Testis (tissue), 2 donors: Measurements from ENCODE around the gene ESR2.

Source experiments
- POLR2A ChIP-seq: fragments of 450-650 bp; IDR thresholded peaks from one replicate; pipeline ENCODE4 v1.6.1; 2017; ENCODE audit warnings: antibody characterized with exemption, mild to moderate bottlenecking, moderate library complexity
- TF ChIP-seq, protein P1 (sequence below), 3 experiments: fragments of 450-650 bp in 2 of 3; fragments of 200-600 bp in 1 of 3; sonication (generic) in 1 of 3; IDR thresholded peaks; one replicate each; pipeline ENCODE4 v1.5.1; 2016 to 2019; ENCODE audit warnings: antibody characterized with exemption in 3 of 3, mild to moderate bottlenecking in 2 of 3, moderate library complexity in 1 of 3

DNA sequence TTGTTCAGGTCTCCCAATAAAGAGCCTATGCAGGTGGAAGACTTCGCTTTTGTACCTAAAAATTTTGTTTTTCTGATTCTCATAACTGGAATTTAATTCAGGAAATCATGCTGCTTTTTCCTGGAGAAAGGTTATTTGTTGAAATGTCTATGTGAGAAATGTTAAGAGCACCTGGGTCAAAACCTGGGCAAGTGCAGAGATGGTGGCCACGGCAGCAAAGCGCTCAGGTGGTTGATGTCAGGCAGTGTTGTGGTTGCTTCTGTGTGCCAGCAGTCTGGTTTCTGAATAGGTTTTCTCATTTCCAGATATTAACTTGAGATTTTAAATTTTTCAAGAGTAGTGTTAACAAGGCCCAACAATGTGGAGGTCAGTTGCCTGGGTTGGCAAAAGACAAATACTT, 96.2 kb downstream of the ESR2 start:
- TF ChIP-seq, protein P1, sequence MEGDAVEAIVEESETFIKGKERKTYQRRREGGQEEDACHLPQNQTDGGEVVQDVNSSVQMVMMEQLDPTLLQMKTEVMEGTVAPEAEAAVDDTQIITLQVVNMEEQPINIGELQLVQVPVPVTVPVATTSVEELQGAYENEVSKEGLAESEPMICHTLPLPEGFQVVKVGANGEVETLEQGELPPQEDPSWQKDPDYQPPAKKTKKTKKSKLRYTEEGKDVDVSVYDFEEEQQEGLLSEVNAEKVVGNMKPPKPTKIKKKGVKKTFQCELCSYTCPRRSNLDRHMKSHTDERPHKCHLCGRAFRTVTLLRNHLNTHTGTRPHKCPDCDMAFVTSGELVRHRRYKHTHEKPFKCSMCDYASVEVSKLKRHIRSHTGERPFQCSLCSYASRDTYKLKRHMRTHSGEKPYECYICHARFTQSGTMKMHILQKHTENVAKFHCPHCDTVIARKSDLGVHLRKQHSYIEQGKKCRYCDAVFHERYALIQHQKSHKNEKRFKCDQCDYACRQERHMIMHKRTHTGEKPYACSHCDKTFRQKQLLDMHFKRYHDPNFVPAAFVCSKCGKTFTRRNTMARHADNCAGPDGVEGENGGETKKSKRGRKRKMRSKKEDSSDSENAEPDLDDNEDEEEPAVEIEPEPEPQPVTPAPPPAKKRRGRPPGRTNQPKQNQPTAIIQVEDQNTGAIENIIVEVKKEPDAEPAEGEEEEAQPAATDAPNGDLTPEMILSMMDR (IDR thresholded peaks at IDR 0.05): no peak
- no peak for TF ChIP-seq POLR2A
